SK-N-SH (cell line): ENCODE results near the gene GTF2A1L. TPM values are rescaled to one million over a fixed set of nuclear protein-coding genes. Genes with fewer than 3 reads are reported as not detected.

ENCODE experiments used
- CTCF ChIA-PET: fragments of 300-600, 350-600 bp; formaldehyde crosslinking; extraction: SDS; loops from one replicate; lab custom pipeline; 2021; lab: Yijun Ruan, JAX
- POLR2A ChIA-PET: fragments of 350-600 bp; sonication (Branson Sonifier 250); formaldehyde crosslinking; extraction: SDS; loops from one replicate; lab custom pipeline; 2020; ENCODE audit warnings: antibody characterized with exemption, inconsistent platforms; lab: Yijun Ruan, JAX
- DNase-seq: peaks from one replicate; pipeline ENCODE4 v3.0.0; 2012
- H2AFZ ChIP-seq: fragments of 200-600 bp; sonication (generic); 2 replicates; pipeline ENCODE4 v1.8.1; 2016; ENCODE audit warnings: antibody characterized with exemption, mild to moderate bottlenecking, low read depth
- H3F3A ChIP-seq: fragments of 200-600 bp; sonication (generic); replicated peaks from 2 replicates; pipeline ENCODE3; 2016; ENCODE audit warnings: antibody characterized with exemption, mild to moderate bottlenecking; ENCODE audit not compliant: insufficient read depth
- H3K27ac ChIP-seq, 2 experiments: fragments of 200-500 bp in 1 of 2; fragments of 200-600 bp in 1 of 2; sonication (Bioruptor generic) in 1 of 2; sonication (generic), shearing (Covaris generic) in 1 of 2; 2 replicates each; pipeline versions ENCODE4 v1.5.1 to v1.6.1; 2014 to 2016; ENCODE audit warnings: low read depth in 2 of 2, inconsistent platforms in 1 of 2, low read length in 1 of 2, mild to moderate bottlenecking in 1 of 2, mixed read lengths in 1 of 2
- H3K27me3 ChIP-seq: fragments of 200-600 bp; sonication (generic), shearing (Covaris generic); 2 replicates; pipeline ENCODE4 v1.6.1; 2016; ENCODE audit warnings: mixed run types; ENCODE audit not compliant: insufficient read depth
- H3K36me3 ChIP-seq, 2 experiments: fragments of 200-500 bp in 1 of 2; fragments of 200-600 bp in 1 of 2; sonication (Bioruptor generic) in 1 of 2; sonication (generic) in 1 of 2; replicated peaks in 1 of 2; 2 replicates each; pipeline versions ENCODE3 to v1.5.1; 2014 to 2016; ENCODE audit warnings: low read length in 1 of 2, mild to moderate bottlenecking in 1 of 2; ENCODE audit not compliant: insufficient read depth in 2 of 2, control insufficient read depth in 1 of 2
- H3K4me1 ChIP-seq, 2 experiments: fragments of 200-500 bp in 1 of 2; fragments of 200-600 bp in 1 of 2; sonication (Bioruptor generic) in 1 of 2; sonication (generic), shearing (Covaris generic) in 1 of 2; 2 replicates each; pipeline versions ENCODE4 v1.5.1 to v1.6.1; 2014 to 2016; ENCODE audit warnings: low read depth in 1 of 2, low read length in 1 of 2, mixed run types in 1 of 2; ENCODE audit not compliant: insufficient read depth in 2 of 2, control insufficient read depth in 1 of 2
- H3K4me2 ChIP-seq: fragments of 200-600 bp; sonication (generic), shearing (Covaris generic); 2 replicates; pipeline ENCODE4 v1.6.1; 2017; ENCODE audit warnings: mixed run types
- H3K4me3 ChIP-seq, 2 experiments: fragments of 200-500 bp in 1 of 2; fragments of 200-600 bp in 1 of 2; sonication (Bioruptor generic) in 1 of 2; sonication (generic), shearing (Covaris generic) in 1 of 2; 2 replicates each; pipeline versions ENCODE4 v1.5.1 to v1.8.1; 2014 to 2016; ENCODE audit warnings: low read depth in 2 of 2, inconsistent platforms in 1 of 2, low read length in 1 of 2, mild to moderate bottlenecking in 1 of 2, mixed read lengths in 1 of 2, moderate library complexity in 1 of 2
- H3K79me2 ChIP-seq: fragments of 200-600 bp; sonication (generic); 2 replicates; pipeline ENCODE4 v1.8.1; 2017; ENCODE audit warnings: mild to moderate bottlenecking; ENCODE audit not compliant: insufficient read depth
- H3K9ac ChIP-seq: fragments of 200-600 bp; sonication (generic); 2 replicates; pipeline ENCODE4 v1.6.1; 2017; ENCODE audit warnings: mixed run types
- H3K9me2 ChIP-seq: fragments of 200-600 bp; sonication (generic); 2 replicates; pipeline ENCODE4 v1.6.1; 2017; ENCODE audit warnings: mixed run types
- H3K9me3 ChIP-seq: fragments of 200-600 bp; sonication (generic); 2 replicates; pipeline ENCODE4 v1.6.1; 2017; ENCODE audit warnings: mixed run types, mild to moderate bottlenecking, moderate library complexity
- H4K20me1 ChIP-seq: fragments of 200-600 bp; sonication (generic); 2 replicates; pipeline ENCODE4 v1.6.1; 2017; ENCODE audit warnings: mild to moderate bottlenecking, mixed run types; ENCODE audit not compliant: insufficient read depth
- EP300 ChIP-seq, 2 experiments: IDR thresholded peaks; 2 replicates each; pipeline versions ENCODE4 v1.4.0 to v1.6.1; 2012; ENCODE audit warnings: borderline replicate concordance in 1 of 2, low read depth in 1 of 2, low read length in 1 of 2
- FOXJ3 ChIP-seq: sonication (generic); formaldehyde crosslinking; IDR thresholded peaks from 2 replicates; pipeline ENCODE4 v1.5.1; 2020; ENCODE audit warnings: mild to moderate bottlenecking, missing genetic modification reagents
- FOXM1 ChIP-seq: IDR thresholded peaks from 2 replicates; pipeline ENCODE4 v1.4.0; 2012; ENCODE audit warnings: low read depth, mild to moderate bottlenecking
- GABPA ChIP-seq: IDR thresholded peaks from 2 replicates; pipeline ENCODE4 v1.4.0; 2012; ENCODE audit warnings: low read depth, mild to moderate bottlenecking
- JUND ChIP-seq: IDR thresholded peaks from 2 replicates; pipeline ENCODE4 v1.4.0; 2012
- MEF2A ChIP-seq: IDR thresholded peaks from 2 replicates; pipeline ENCODE4 v1.4.0; 2012; ENCODE audit warnings: low read depth, borderline replicate concordance
- MXI1 ChIP-seq: IDR thresholded peaks from 2 replicates; pipeline ENCODE4 v1.6.1; 2012; ENCODE audit warnings: mild to moderate bottlenecking, low read depth, low read length, improper control_type of control experiment
- NRF1 ChIP-seq: IDR thresholded peaks from 2 replicates; pipeline ENCODE4 v1.6.1; 2012; ENCODE audit warnings: low read depth, mild to moderate bottlenecking, low read length
- PBX3 ChIP-seq: IDR thresholded peaks from 2 replicates; pipeline ENCODE4; 2012
- POLR2AphosphoS5 ChIP-seq: IDR thresholded peaks from 2 replicates; pipeline ENCODE4 v1.6.1; 2012; ENCODE audit warnings: low read depth, low read length
- RCOR1 ChIP-seq: fragments of 150-350 bp; IDR thresholded peaks from 2 replicates; pipeline ENCODE4 v1.6.1; 2017; ENCODE audit warnings: antibody characterized with exemption, low read length
- REST ChIP-seq: IDR thresholded peaks from 2 replicates; pipeline ENCODE4 v1.6.1; 2012; ENCODE audit warnings: mild to moderate bottlenecking, low read depth, low read length, moderate library complexity
- RXRA ChIP-seq: IDR thresholded peaks from 2 replicates; pipeline ENCODE4 v1.4.0; 2012; ENCODE audit warnings: low read depth, mild to moderate bottlenecking, borderline replicate concordance
- SMC3 ChIP-seq: IDR thresholded peaks from 2 replicates; pipeline ENCODE4 v1.6.1; 2012; ENCODE audit warnings: low read depth, low read length, improper control_type of control experiment
- TEAD4 ChIP-seq: IDR thresholded peaks from 2 replicates; pipeline ENCODE4 v1.4.0; 2012; ENCODE audit warnings: mild to moderate bottlenecking, borderline replicate concordance; ENCODE audit not compliant: insufficient read depth
- USF1 ChIP-seq: IDR thresholded peaks from 2 replicates; pipeline ENCODE4 v1.4.0; 2012; ENCODE audit warnings: low read depth, borderline replicate concordance
- WGBS: methylation state at CpG from one replicate; pipeline ENCODE4 v1.1.6; 2017; ENCODE audit warnings: low lambda C conversion rate; 5-methylcytosine and 5-hydroxymethylcytosine counted together
- polyA plus RNA-seq, 3 experiments: library from polyadenylated mRNA; depleted of rRNA; stranded (reverse); fragments of >200 nt; gene quantifications; 2 replicates each; pipeline ENCODE4 v1.2.3, GENCODE V29; 2012

Gene GTF2A1L
- polyA plus RNA-seq, 1 of the 3 experiments (the other 2 are of a cell fraction) = 0.36 TPM

- TF ChIP-seq REST (no peak), RCOR1 (no peak)
Observed at GRCh38 chr2:48715956-48716355, 98.3 kb downstream of the GTF2A1L start (continued).

GRCh38 chr2:48717846-48718245 is 100.2 kb downstream of the GTF2A1L start:
- ChIA-PET CTCF (interaction anchor here (0.8 kb wide), 1 partner anchor 15 kb away, joined by 4 read pairs; no protein-coding TSS in a partner anchor), POLR2A (no interaction called here)
- Histone ChIP-seq H3K27me3 (no peaks in the 10 kb centered on the region), H3K9me3 (no peaks in the 10 kb centered on the region), H3K9me2 (no peaks in the 10 kb centered on the region), H3K9ac (no peak overlapping the region), H3K27ac (no peak overlapping the region), H3K4me1 (no peaks in the 10 kb centered on the region), H3F3A (no peaks in the 10 kb centered on the region), H3K4me3 (no peak overlapping the region), H4K20me1 (no peaks in the 10 kb centered on the region), H2AFZ (no peak overlapping the region), H3K79me2 (no peaks in the 10 kb centered on the region), H3K4me2 (no peak overlapping the region), H3K36me3 (no peaks in the 10 kb centered on the region)
- TF ChIP-seq MXI1 = no peak
- no peak for TF ChIP-seq FOXM1
- no peak for TF ChIP-seq EP300 (IDR thresholded peaks at IDR 0.05; ENCODE audit: borderline replicate concordance in 1 of 2, low read depth in 1 of 2, low read length in 1 of 2)
- WGBS = 35% methylated on average over 3 of the region's 3 CpGs
- no peak for DNase-seq

- Histone ChIP-seq H4K20me1 (no peaks in the 10 kb centered on the region), H2AFZ (no peak overlapping the region), H3K79me2 (no peaks in the 10 kb centered on the region), H3K4me3 (no peak overlapping the region), H3K9me3 (no peaks in the 10 kb centered on the region), H3K36me3 (no peaks in the 10 kb centered on the region), H3K4me2 (no peak overlapping the region), H3K9ac (no peak overlapping the region), H3K27ac (no peak overlapping the region), H3K4me1 (no peaks in the 10 kb centered on the region; a peak in 1 of 4 replicates), H3K9me2 (no peaks in the 10 kb centered on the region), H3K27me3 (no peaks in the 10 kb centered on the region), H3F3A (no peaks in the 10 kb centered on the region)
- ChIA-PET CTCF (no interaction called here), POLR2A (no interaction called here)
- WGBS = 63% methylated on average over 3 of the region's 3 CpGs
- no peak for DNase-seq
- no peak for TF ChIP-seq SMC3
- no peak for TF ChIP-seq TEAD4
- TF ChIP-seq REST = no peak
- no peak for TF ChIP-seq PBX3
- TF ChIP-seq JUND = no peak
- no peak for TF ChIP-seq RCOR1
- TF ChIP-seq USF1 = no peak
- no peak for TF ChIP-seq MXI1
- no peak for TF ChIP-seq MEF2A
- TF ChIP-seq POLR2AphosphoS5 = no peak
- no peak for TF ChIP-seq EP300 (IDR thresholded peaks at IDR 0.05; ENCODE audit: borderline replicate concordance in 1 of 2, low read depth in 1 of 2, low read length in 1 of 2)
- no peak for TF ChIP-seq RXRA
- no peak for TF ChIP-seq NRF1
- TF ChIP-seq FOXJ3 (CRISPR knock-in tag) = no peak
- TF ChIP-seq GABPA = no peak
Observed at GRCh38 chr2:48719480-48720177, 102.0 kb downstream of the GTF2A1L start.
